DMS79 treated with DMSO at 0.1 percent for 48 hours (cell line): Measurements from ENCODE around the gene NEK5.
"Not testable (repeated sequence)": the region's sequence is repeated elsewhere in the genome, so short reads cannot be mapped to it uniquely, and the experiment has no call there.

Experiments used
- DNase-seq: peaks from one replicate; lab custom pipeline; 2025; lab: John Stamatoyannopoulos, UW

Gene NEK5

DNA sequence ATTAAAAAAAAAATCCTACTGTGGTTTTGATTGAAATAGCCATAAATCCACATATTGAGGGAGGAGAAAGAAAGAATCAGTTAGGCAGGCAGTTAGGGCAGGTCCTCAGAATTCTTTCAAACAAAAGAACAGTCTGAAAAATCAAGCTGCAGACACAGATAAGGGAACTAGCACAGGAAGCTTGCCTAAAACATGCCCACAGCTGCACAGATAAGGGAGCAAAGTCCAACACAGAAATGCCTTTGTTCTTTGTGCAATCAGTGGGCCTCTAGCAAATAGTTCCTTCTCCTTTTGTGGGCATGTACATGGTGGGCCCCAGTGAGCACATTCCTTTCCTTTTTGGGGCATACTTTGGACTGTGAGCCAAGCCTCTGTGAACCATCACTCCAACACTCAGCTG, 61.6 kb downstream of the NEK5 start:
- no peak for DNase-seq

DNA sequence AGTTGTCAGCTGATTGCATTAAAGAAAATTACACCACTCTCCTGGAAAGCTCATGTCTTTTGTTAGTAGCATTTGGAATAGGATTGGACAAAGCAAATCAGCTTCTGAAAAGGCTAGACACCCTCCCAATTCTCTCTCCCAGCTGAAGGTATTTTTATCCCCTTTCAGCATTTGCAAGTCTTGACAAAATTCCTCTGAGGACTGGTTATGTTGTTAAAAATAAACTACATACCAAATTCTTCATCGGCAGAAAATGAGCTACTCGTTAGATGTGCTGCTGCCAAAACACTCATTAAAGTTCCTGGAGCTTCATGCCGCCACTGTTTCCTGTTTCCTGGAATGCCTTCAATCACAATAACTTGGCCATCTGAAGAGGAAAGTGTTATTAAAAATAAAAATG, 67.3 kb downstream of the NEK5 start:
- DNase-seq: no peak

DNA sequence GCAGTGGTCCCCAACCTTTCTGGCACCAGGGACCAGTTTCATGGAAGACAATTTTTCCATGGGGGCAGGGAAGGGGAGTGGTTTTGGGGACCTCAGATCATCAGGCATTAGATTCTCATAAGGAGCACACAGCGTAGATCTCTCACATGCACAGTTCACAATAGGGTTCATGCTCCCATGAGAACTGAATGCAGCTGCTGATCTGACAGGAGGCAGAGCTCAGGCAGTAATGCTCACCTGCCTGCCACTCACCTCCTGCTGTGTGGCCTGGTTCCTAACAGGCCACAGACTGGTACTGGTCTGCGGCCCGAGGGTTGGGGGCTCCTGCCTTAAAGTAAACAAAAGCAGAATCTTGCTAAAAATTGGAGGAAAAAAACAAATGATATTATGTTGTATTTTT, 67.8 kb downstream of the NEK5 start:
- DNase-seq: not testable (repeated sequence)

DNA sequence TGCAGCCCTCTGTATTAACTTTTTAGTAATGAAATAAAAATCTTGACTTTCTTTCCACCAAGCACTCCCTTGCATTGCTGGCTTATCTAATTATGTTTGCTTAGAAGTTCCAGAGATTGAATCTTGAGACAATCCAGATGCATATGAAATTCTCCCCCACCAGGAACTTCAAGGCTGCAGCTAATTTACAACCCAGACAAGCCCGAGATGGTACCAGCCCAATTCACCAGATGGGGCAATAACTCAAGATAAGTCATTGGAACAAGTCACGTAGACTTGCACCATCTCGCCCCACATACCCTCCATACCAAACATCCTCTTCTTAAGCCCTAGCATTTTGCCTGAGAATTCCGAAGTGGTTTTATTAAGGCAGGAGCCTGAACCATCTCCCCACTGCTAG, 75.4 kb downstream of the NEK5 start:
- no peak for DNase-seq

DNA sequence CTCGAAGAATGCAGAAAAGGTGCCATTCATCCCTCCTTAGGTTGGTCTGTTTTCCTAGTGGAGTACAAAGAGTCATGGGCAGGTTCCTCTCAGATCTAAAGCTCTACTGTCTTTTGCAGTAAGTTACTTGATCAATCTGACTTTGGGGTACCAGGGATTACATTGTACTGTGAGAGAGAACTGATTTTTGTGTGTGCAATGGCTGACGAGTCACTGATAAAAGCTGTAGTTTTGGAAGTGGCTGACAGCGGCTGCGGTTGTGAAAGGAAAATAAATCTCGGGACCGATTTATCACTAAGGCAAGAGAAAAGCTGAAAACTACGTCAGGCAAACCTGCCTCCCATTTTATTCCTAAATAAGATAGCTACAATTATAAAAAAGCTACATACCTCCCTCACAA, 77.5 kb downstream of the NEK5 start:
- DNase-seq: no peak

DNA sequence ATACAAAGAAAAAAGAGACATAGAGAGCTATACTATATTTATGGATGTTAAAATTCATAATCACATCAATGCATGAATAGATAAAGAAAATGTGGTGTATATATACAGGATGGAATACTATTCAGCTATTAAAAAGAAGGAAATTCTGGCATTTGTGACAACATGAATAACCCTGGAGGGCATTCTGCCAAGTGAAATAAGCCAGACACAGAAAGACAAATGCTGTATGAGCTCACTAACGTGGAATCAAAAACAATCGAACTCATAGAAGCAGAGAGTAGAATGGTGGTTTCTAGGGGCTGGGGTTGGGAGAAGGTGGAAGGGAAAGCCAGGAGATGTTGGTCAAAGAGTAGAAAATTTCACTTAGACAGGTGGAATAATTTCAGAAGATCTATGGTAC, 80.4 kb downstream of the NEK5 start:
- no peak for DNase-seq

DNA sequence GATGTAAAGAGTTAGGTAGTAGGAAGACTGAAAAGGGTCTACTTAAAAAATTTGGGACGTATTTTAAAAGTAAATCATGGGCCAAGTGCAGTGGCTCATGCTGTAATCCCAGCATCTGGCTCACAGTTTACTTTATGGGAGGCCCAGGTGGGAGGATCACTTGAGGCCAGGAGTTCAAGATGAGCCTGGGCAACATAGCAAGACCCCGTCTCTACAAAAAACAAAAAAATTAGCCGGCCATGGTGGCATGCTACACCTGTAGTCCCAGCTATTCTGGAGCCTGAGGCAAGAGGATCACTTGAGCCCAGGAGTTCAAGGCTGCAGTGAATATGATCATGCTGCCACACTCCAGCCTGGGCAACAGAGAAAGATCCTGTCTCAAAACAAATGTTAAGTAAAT, 81.4 kb downstream of the NEK5 start:
- DNase-seq: no peak

DNA sequence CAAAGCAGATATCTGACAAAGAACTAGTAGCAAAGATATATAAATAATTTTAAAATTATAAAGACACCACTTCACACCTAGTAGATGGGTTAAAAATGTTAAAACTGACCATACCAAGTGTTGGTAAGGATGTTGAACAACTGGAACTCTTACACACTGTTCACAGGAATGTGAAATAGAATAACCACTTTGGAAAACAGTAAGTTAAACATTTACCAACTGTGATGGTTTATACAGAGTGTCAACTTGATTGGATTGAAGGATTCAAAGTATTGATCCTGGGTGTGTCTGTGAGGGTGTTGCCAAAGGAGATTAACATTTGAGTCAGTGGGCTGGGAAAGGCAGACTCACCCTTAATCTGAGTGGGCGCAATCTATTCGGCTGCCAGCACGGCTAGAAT, 85.2 kb downstream of the NEK5 start:
- no peak for DNase-seq

DNA sequence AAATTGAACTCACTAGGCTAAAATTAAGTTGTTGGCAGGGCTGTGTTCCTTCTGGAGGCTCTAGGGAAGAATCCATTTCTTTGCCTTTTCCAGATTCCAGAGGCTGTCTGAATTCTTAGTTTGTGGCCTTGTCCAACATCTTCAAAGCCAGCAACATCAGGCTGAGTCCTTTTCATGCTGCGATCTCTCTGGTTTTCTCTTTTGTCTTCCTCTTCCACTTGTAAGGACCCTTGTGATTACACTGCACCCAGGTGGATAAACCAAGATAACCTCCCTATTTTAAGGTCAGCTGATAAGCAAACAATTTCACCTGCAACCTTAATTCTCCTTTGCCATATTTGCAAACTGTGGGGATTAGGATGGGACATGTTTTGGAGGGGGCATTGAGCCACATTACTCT, 92.8 kb downstream of the NEK5 start:
- no peak for DNase-seq

DNA sequence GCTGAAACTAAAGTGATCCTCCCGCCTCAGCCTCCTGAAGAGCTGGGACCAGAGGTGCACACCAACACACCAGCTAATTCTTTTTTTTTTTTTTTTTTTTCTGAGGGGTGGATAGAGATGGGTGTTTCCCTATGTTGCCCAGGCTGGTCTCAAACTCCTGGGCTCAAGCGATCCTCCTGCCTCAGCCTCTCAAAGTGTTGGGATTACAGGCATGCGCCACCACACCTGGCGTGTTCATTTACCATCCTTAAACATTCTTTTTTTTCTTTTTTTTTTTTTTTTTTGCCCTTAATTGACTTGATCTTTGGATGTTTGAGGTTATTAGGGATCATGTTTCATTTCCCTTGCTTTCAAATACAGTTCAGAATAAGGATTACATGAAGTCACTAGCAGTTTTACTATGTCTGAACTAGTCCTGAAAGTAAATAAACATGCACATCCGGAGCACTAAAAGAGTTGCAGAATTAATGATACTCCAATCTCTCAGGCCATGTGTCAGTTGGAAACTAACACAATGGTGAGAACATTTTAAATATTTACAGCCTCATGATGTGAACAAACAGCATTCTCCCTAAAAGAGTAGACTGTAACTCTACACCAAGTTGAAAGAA, 94.2 kb downstream of the NEK5 start:
- no peak for DNase-seq

DNA sequence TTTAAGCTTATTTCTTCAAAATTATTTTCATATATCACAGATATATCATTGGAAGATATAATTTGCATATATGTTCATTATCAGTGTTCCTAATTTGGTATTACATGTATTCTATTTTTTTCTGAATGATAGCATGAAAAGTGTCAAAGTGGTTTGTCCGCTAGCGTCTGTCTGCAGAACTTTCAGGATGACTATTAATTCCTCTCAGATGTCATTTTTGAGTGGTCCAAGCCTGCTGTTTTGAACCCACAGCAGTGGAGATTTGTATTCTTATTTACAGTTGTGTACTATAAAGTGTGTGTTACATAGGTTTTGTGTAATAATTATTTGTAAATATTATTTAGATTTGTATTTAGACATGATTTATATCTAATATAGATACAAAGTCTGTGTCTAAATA, 95.8 kb downstream of the NEK5 start:
- DNase-seq: no peak

DNA sequence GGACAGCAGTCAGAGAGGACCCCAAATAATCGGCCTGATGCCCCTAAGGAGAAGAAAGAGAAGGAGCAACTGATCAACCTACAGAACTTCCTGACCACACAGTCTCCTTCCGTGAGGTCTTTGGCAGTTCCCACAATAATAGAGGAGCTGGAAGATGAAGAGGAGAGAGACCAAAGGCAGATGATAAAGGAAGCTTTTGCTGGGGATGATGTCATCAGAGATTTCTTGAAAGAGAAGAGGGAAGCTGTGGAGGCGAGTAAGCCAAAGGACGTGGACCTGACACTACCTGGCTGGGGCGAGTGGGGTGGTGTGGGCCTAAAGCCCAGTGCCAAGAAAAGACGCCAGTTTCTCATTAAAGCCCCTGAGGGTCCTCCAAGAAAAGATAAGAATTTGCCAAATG, 98.5 kb downstream of the NEK5 start:
- DNase-seq: not testable (repeated sequence)

DNA sequence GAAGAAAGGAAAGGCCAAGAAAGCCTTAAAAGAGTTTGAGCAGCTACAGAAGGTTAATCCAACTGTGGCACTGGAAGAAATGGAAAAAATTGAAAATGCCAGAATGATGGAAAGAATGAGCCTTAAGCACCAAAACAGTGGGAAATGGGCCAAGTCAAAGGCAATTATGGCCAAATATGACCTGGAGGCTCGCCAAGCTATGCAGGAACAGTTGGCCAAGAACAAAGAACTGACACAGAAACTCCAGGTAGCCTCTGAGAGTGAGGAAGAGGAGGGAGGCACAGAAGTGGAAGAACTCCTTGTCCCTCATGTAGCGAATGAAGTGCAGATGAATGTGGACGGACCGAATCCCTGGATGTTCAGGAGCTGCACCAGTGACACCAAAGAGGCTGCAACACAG, 99.3 kb downstream of the NEK5 start:
- DNase-seq: peak; percentile 4

DNA sequence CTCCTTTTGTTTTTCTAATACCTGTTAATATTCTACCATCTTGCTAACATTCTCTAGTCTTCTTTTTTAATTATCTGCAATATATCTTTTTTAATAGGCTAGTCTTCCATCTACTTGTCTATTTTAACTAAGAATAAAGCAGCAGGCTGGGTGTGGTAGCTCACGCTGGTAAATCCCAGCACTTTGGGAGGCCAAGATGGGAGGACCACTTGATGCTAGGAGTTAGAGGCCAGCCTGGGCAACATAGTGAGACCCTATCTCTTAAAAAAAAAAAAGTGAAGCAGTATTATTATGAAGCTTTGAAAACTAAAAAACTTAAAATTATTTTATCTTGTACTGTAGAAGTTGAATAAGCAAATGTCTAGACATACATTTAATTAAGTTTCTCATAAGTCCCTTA, 101.0 kb downstream of the NEK5 start:
- no peak for DNase-seq

DNA sequence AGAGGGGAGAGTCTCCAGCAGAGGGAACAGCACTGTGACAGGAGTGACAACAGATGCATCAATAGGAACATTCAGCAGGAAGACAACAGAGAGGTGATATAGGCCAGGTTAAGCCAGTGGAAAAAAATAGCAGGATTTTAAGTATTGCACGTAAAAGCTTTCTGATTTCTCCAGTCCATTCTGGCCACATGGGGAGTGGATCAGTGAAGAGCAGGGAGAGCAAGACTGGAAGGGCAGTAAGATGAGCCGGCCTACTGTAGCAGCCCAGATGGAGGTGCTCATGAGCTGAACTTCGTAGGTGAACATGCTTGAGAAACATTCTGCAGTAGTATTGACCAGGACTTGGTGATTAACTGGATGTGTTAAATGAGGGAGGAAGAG, 102.6 kb downstream of the NEK5 start:
- DNase-seq: no peak

DNA sequence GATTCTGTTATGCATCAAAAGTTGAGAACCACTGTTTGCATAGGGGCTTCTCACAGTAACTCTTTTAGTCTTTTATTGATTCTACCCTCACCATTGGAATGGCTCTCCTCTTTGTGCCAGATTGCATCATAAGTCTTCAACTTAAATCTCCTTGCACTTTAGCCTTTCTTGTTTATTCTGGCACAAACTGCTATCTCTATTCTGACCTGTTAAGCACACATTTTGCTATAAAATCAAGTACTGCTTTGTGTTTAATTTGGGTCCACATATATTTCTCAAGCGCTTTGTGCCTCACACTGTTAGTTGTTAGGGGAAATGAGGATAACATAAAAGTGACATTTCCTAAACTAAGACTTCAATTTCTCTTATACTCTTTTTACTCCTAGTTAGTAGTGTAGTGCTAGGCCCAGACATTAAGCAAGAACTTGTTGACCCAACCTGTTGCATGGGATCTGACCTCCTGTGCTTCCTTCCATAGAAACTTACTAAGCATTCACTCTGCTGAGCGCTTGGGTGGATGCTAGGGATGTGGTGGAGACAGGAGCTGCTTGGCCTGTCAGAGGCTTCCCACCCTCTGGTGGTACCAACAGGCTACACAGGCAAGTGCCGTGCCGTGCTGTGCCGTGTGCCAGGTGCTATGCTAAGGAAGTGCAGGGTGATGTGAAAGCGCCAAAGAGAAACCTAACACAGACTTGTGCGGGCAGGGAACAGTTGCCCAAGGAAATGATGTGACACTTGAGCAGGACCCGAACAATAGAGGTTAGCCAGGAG, 103.2 kb downstream of the NEK5 start:
- no peak for DNase-seq

DNA sequence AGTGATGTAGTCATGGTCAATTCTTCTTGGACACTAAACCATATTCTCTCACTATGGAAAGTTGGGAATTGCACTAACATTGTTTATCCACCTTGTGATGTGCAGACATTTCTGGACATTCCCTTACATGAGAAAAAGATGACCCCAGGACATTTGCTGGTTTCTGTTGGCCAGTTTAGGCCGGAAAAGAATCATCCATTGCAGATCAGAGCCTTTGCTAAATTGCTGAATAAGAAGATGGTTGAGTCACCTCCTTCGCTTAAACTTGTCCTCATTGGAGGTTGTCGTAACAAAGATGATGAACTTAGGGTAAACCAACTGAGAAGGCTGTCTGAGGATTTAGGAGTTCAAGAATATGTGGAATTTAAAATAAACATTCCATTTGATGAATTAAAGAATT, 104.4 kb downstream of the NEK5 start, which contains the start of gene UTP14C:
TSS of gene UTP14C (plus strand) at position 211 of the 400 bp plus-strand sequence. CDS start 4,114 bp downstream, outside the sequence.
- DNase-seq: no peak

DNA sequence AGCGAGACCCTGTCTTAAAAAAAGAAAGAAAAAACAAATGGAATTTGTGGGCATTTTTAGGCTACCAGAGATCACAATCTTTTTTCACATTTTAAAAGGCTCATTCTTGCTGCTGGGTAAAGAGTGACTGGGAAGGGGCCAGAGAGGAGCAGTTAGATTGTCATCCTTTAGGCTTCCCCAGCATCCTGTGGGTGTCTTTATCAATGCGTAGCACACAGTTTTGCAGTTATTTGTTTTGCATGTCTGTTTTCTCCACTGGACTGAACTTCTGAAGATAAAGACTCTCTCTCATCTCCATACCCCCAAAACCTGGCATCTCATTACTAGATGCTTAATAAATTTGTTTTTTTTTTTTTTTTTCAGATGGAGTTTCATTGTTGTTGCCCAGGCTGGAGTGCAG, 106.5 kb downstream of the NEK5 start:
- no peak for DNase-seq

DNA sequence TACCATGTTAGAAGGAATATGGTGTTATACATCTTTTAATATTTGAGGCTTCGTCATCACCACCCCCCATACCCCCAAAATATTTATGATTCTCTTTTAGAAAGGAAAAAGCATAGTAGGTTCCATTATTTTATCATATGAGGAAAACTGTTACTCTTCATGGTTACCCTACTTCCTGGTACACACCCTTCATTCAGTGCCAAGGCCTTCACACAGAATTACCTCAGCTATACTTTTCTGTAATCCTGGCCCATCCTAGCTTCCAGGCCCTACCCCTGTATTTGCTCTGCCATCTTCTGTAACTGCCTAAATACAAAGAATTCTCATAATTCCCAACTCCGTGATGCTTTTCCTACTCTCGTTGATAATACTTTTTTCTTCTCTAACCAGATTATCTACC, 108.7 kb downstream of the NEK5 start:
- no peak for DNase-seq

DNA sequence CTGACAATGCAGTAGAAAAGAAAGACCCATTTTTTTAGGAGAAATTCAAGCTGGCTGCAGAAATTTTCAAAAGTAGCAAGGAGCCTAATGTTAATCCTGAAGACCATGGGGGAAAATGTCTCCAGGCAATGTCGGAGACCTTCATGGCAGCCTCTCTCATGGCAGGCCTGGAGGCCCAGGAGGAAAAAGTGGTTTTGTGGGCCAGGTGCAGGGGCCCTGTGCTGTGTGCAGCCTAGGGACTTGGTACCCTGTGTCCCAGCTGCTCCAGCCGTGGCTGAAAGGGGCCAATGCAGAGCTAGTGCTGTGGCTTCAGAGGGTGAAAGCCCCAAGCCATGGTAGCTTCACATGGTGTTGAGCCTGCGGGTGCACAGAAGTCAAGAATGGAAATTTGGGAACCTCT, 112.6 kb downstream of the NEK5 start:
- DNase-seq: no peak

DNA sequence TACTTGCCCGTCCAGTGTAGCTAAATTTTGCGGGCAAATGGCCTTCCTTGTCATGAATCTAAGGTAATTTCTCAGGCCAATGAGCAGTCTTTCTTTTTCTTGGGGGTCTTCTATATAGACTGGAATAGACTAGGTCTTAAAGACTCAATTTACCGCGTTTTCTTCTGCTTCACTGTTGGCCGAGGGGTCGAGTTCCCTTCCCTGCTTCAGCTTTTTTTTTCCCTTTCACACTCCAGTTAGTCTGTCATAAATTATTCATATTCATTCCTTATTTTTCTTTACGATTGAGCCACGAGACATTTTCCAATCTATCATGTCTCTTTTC, 116.4 kb downstream of the NEK5 start:
- no peak for DNase-seq

DNA sequence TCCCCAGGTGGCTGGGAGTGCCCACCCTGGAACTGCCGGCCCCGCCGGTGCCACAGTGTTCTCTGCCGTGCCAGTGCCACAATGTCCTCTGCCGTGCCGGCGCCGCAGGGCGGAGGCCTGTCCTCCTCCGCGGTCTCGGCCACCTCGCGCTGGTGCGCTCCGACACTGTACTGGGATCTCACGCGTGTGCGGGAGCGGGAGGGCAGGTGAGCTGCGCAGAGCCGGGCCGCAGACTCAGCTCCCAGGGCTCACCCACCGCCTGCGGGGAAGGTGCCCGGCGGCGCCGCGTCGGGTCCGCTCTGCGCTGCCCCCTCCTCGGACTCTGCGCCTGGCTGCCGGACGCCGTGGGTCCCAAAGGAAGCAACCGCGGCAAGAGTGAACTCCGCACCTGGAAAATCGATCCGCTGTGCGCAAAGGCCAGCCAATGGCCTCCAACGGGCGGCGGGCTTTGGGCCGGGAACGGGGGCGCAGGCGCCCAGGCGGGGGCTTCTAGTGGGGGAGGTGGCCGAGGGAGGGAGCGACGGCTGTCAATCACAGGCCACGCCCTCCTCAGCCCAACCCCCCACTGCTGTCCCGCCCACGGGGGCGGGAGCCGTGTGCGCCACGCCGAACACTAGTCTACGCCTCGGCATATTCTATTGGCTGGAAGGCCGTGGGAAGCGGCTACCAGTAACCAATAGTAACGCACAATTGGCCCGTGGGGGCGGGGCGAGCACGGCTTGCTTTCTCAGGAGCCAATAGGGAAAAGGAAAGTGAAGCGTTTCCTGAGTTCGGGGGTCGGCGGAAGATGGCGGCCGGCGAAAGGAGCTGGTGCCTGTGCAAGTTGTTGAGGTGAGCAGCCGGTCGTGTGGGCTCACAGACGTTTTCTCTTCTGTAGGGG, 117.0 kb downstream of the NEK5 start, which contains the start of gene ALG11:
TSS of gene ALG11 (plus strand) at position 767 of the 880 bp plus-strand sequence. CDS start at position 788, 21 bp downstream.
- DNase-seq: peak; percentile 85
